K562 (cell line): ENCODE measurements around the gene DNASE2B. TPM values are rescaled to one million over a fixed set of nuclear protein-coding genes. Genes with fewer than 3 reads are reported as not detected.

Experiments used
- ATAC-seq: fragments of 200-7000 bp; cut with Tn5 transposase; 3 replicates; pipeline ENCODE4 v1.9.1; 2020; ENCODE audit warnings: moderate library complexity
- BruUV-seq: library from RNA; stranded (reverse); fragments of 400-500 nt; replicated peaks from 2 replicates; lab custom pipeline; 2021; lab: Mats Ljungman, UMichigan
- CTCF ChIA-PET: fragments of 300-600 bp; formaldehyde crosslinking; extraction: SDS; loops from one replicate; lab custom pipeline; 2021; ENCODE audit warnings: low intra/inter-chr PET ratio; lab: Yijun Ruan, JAX
- POLR2A ChIA-PET: fragments of 300-600, 350-650 bp; sonication (Branson Sonifier 250); formaldehyde crosslinking; extraction: SDS; loops from one replicate; lab custom pipeline; 2021; ENCODE audit warnings: antibody characterized with exemption, inconsistent platforms; lab: Yijun Ruan, JAX
- DNase-seq, 4 experiments: peaks; one replicate each; pipeline versions ENCODE4 v3.0.0 to v3.0.0-alpha.2; 2011 to 2018; ENCODE audit warnings: low spot score in 3 of 4, mixed read lengths in 3 of 4; ENCODE audit errors: extremely low read depth in 1 of 4
- FAIRE-seq: peaks from 2 replicates; lab custom pipeline; 2011; peaks lifted over from hg19 to GRCh38; lab: Jason Lieb, UNC
- H2AFZ ChIP-seq: 2 replicates; pipeline ENCODE4 v1.6.0; 2011; ENCODE audit warnings: low read depth, low read length, control low read depth, inconsistent platforms
- H3K27ac ChIP-seq: fragments of 200-600 bp; 3 replicates; pipeline ENCODE4 v1.8.0; 2011; ENCODE audit warnings: low read depth, mild to moderate bottlenecking, control low read depth, inconsistent platforms, low read length, moderate library complexity, mixed read lengths; ENCODE audit errors: extremely low read depth
- H3K27me3 ChIP-seq, 2 experiments: fragments of 300-600 bp in 1 of 2; 2 replicates in 1 of 2; 3 replicates in 1 of 2; pipeline versions ENCODE4 v1.6.0 to v1.8.0; 2011; ENCODE audit warnings: inconsistent platforms in 2 of 2, low read length in 2 of 2, mild to moderate bottlenecking in 1 of 2, mixed read lengths in 1 of 2, moderate library complexity in 1 of 2; ENCODE audit not compliant: control insufficient read depth in 2 of 2, insufficient read depth in 2 of 2
- H3K36me3 ChIP-seq: fragments of 300-600 bp; 3 replicates; pipeline ENCODE4 v1.8.0; 2011; ENCODE audit warnings: mild to moderate bottlenecking, low read length, inconsistent platforms; ENCODE audit not compliant: control insufficient read depth, insufficient read depth
- H3K4me1 ChIP-seq, 2 experiments: fragments of 200-600 bp in 1 of 2; replicated peaks in 1 of 2; 2 replicates in 1 of 2; 3 replicates in 1 of 2; pipeline versions ENCODE4 v1.5.1 to v1.8.0; 2011; ENCODE audit warnings: inconsistent platforms in 2 of 2, low read length in 2 of 2, mild to moderate bottlenecking in 1 of 2, mixed read lengths in 1 of 2, moderate library complexity in 1 of 2; ENCODE audit not compliant: control insufficient read depth in 2 of 2, insufficient read depth in 2 of 2
- H3K4me2 ChIP-seq: 2 replicates; pipeline ENCODE4 v1.6.1; 2011; ENCODE audit warnings: low read length, control low read depth, inconsistent platforms, mixed read lengths; ENCODE audit not compliant: insufficient read depth
- H3K4me3 ChIP-seq: fragments of 200-600 bp; sonication (generic), shearing (Covaris generic); 2 replicates; pipeline ENCODE4 v1.5.1; 2016; ENCODE audit warnings: control low read depth, inconsistent platforms
- H3K79me2 ChIP-seq: fragments of 200-600 bp; 3 replicates; pipeline ENCODE4 v1.8.0; 2011; ENCODE audit warnings: low read length, inconsistent platforms; ENCODE audit not compliant: control insufficient read depth, insufficient read depth
- H3K9ac ChIP-seq, 2 experiments: 2 replicates each; pipeline versions ENCODE4 v1.6.0 to v1.6.1; 2011; ENCODE audit warnings: low read depth in 2 of 2, low read length in 2 of 2, control low read depth in 1 of 2, inconsistent platforms in 1 of 2, mild to moderate bottlenecking in 1 of 2, mixed read lengths in 1 of 2; ENCODE audit not compliant: insufficient read depth in 1 of 2
- H3K9me1 ChIP-seq: one replicate; pipeline ENCODE4 v1.6.0; 2011; ENCODE audit warnings: inconsistent platforms, mild to moderate bottlenecking, low read length, moderate library complexity; ENCODE audit not compliant: control insufficient read depth, insufficient read depth
- H3K9me3 ChIP-seq: replicated peaks from 2 replicates; pipeline ENCODE4 v1.5.1; 2011; ENCODE audit warnings: low read depth, low read length, inconsistent platforms; ENCODE audit not compliant: control insufficient read depth, insufficient read depth
- H4K20me1 ChIP-seq: replicated peaks from 2 replicates; pipeline ENCODE4 v1.6.1; 2011; ENCODE audit warnings: low read length, inconsistent platforms, mixed read lengths; ENCODE audit not compliant: control insufficient read depth, insufficient read depth
- ATF2 ChIP-seq: sonication (generic); formaldehyde crosslinking; IDR thresholded peaks from 2 replicates; pipeline ENCODE4 v1.8.1; 2022; ENCODE audit warnings: missing genetic modification reagents
- CEBPB ChIP-seq: fragments of 450-650 bp; IDR thresholded peaks from 2 replicates; pipeline ENCODE4 v1.6.1; 2016; ENCODE audit warnings: missing genetic modification characterization, missing compliant biosample characterization
- EHMT2 ChIP-seq: fragments of 450-650 bp; IDR thresholded peaks from 2 replicates; pipeline ENCODE4 v1.6.1; 2018; ENCODE audit warnings: antibody characterized with exemption
- ETV1 ChIP-seq: fragments of 450-650 bp; conservative IDR thresholded peaks from 2 replicates; pipeline ENCODE4 v1.6.1; 2016; ENCODE audit warnings: missing genetic modification characterization, control low read depth, low read depth, missing compliant biosample characterization
- FOXA1 ChIP-seq: fragments of 450-650 bp; IDR thresholded peaks from 2 replicates; pipeline ENCODE4 v1.6.1; 2016; ENCODE audit warnings: mild to moderate bottlenecking, borderline replicate concordance
- GABPB1 ChIP-seq: sonication (generic); formaldehyde crosslinking; IDR thresholded peaks from 2 replicates; pipeline ENCODE4 v1.8.0; 2022; ENCODE audit warnings: mild to moderate bottlenecking, missing genetic modification reagents
- HNRNPLL ChIP-seq: fragments of 200-400 bp; formaldehyde crosslinking; IDR thresholded peaks from 2 replicates; pipeline ENCODE4 v1.6.1; 2017; ENCODE audit warnings: low read length, low read depth, mild to moderate bottlenecking; ENCODE audit not compliant: poor library complexity, severe bottlenecking
- HOMEZ ChIP-seq: fragments of 250-450 bp; sonication (Bioruptor Pico); IDR thresholded peaks from 2 replicates; pipeline ENCODE4 v1.4.0; 2020; ENCODE audit warnings: mild to moderate bottlenecking, moderate library complexity
- POU5F1 ChIP-seq: fragments of 150-350 bp; IDR thresholded peaks from 2 replicates; pipeline ENCODE4 v1.6.1; 2014; ENCODE audit warnings: borderline replicate concordance, low read length, low read depth, mild to moderate bottlenecking; ENCODE audit not compliant: partially characterized antibody
- SLC30A9 ChIP-seq: fragments of 250-450 bp; sonication (Bioruptor Pico); IDR thresholded peaks from 2 replicates; pipeline ENCODE4 v1.8.0; 2022; ENCODE audit warnings: mild to moderate bottlenecking, moderate library complexity
- SMARCB1 ChIP-seq: IDR thresholded peaks from 2 replicates; pipeline ENCODE4 v1.6.1; 2011; ENCODE audit warnings: improper control_type of control experiment, low read depth; ENCODE audit not compliant: insufficient read length
- SP1 ChIP-seq: sonication (generic); formaldehyde crosslinking; IDR thresholded peaks from 2 replicates; pipeline ENCODE4 v1.8.1; 2022; ENCODE audit warnings: mild to moderate bottlenecking, missing genetic modification reagents
- TCF7L2 ChIP-seq: fragments of 150-350 bp; IDR thresholded peaks from 2 replicates; pipeline ENCODE4 v1.6.1; 2016; ENCODE audit warnings: low read depth, mild to moderate bottlenecking, low read length, moderate library complexity
- TFAP4 ChIP-seq: sonication (generic); formaldehyde crosslinking; IDR thresholded peaks from 2 replicates; pipeline ENCODE4 v1.8.0; 2022; ENCODE audit warnings: missing genetic modification reagents, mild to moderate bottlenecking, moderate library complexity, borderline replicate concordance
- ZFPM2 ChIP-seq: fragments of 250-450 bp; sonication (Bioruptor Pico); IDR thresholded peaks from 2 replicates; pipeline ENCODE4 v1.5.1; 2022; ENCODE audit warnings: mild to moderate bottlenecking
- ZNF140 ChIP-seq: fragments of 250-450 bp; sonication (Bioruptor Pico); IDR thresholded peaks from 2 replicates; pipeline ENCODE4 v1.8.0; 2021; ENCODE audit warnings: moderate library complexity, mild to moderate bottlenecking, inconsistent platforms
- ZNF3 ChIP-seq: fragments of 250-450 bp; sonication (Bioruptor Pico); IDR thresholded peaks from 2 replicates; pipeline ENCODE4 v1.5.0; 2021; ENCODE audit warnings: mild to moderate bottlenecking, moderate library complexity
- ZNF445 ChIP-seq: fragments of 250-450 bp; sonication (Bioruptor Pico); IDR thresholded peaks from 2 replicates; pipeline ENCODE4 v1.4.0; 2020; ENCODE audit warnings: low read depth, mild to moderate bottlenecking, moderate library complexity
- WGBS: fragments of 100-300 bp; shearing (Covaris generic); methylation state at CpG from one replicate; pipeline ENCODE4 v1.1.6; 2016; ENCODE audit warnings: low coverage, mixed read lengths; ENCODE audit not compliant: insufficient coverage; ENCODE audit errors: missing lambda C conversion rate; 5-methylcytosine and 5-hydroxymethylcytosine counted together
- in situ Hi-C: fragments of 300-500 bp; cut with MboI; formaldehyde crosslinking; loops from 4 replicates; pipeline ENCODE4 v1.15.0; 2018; ENCODE audit warnings: inconsistent platforms, mixed read lengths
- intact Hi-C: fragments of 100-400 bp; cut with micrococcal nuclease; formaldehyde crosslinking; loops from 2 replicates; pipeline ENCODE4 v1.14.2; 2022
- polyA plus RNA-seq, 8 experiments: library from polyadenylated mRNA; depleted of rRNA in 4 of 8; stranded (reverse) in 5 of 8; unstranded in 3 of 8; fragments of >200 nt; fragmentation: Nextera tagmentation in 2 of 8; fragmentation: Illumina TruSeq in 1 of 8; extraction: Ambion mirVana in 2 of 8; extraction: Trizol in 1 of 8; gene quantifications; 2 replicates each; pipeline versions ENCODE4 v1.2.1 to v1.2.3, GENCODE V29; 2011 to 2014; ENCODE audit warnings: inconsistent platforms in 1 of 8, missing spikeins in 1 of 8
- total RNA-seq, 7 experiments: library from RNA; depleted of rRNA in 6 of 7; stranded (reverse); fragments of >200 nt in 6 of 7; fragmentation: Illumina TruSeq in 2 of 7; extraction: Trizol in 2 of 7; gene quantifications; 2 replicates each; pipeline versions ENCODE4 v1.2.1 to v1.2.3, GENCODE V29; 2011 to 2021; ENCODE audit warnings: low replicate concordance in 1 of 7

Gene DNASE2B
- total and polyA plus RNA-seq, 9 of the 15 experiments (the other 6 are each of a cell fraction or from before 2014, with no cell fraction given), result not detected

DNA sequence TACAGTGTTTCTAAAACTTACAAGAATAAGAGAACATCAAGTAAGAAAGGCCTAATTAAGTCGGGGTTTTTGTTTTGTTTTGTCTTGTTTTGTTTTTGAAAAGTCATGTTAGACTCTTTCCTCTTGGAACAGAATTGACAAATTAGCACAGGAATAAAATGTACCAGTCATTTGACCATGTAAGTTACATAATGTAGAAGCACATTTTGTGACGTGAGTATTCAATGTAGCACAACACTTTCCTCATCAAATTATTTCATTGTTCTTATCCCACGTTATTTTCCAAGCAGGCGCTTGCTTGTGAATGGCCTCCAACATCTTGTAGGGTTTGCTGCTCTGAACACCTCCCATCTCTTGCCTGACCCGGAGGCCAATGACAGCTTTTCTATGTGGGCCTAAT lies 34.7 kb upstream of the DNASE2B start:
- Histone ChIP-seq H3K4me2 (no peak overlapping the region), H3K9me1 (no peaks in the 10 kb centered on the region), H4K20me1 (no peaks in the 10 kb centered on the region), H3K79me2 (no peaks in the 10 kb centered on the region), H3K4me3 (no peak overlapping the region), H3K27me3 (no peaks in the 10 kb centered on the region; a peak in 1 of 5 replicates), H3K4me1 (peaks cover 0 to 14% of the 10 kb centered on the region in 2 experiments; a peak in 2 of 5 replicates), H2AFZ (peak overlapping the region; percentile 67; the same call in 1 of the 2 replicates), H3K9ac (no peak overlapping the region), H3K36me3 (no peaks in the 10 kb centered on the region), H3K27ac (no peak overlapping the region), H3K9me3 (no peaks in the 10 kb centered on the region)
- WGBS, result 22% methylated on average over 5 of the region's 5 CpGs
- in situ Hi-C loops (no loop called here), intact Hi-C loops (no loop called here)
- POLR2A ChIA-PET, result interaction anchor here (0.6 kb wide), 1 partner anchor 65 kb away, joined by 3 read pairs; no protein-coding TSS in a partner anchor
- CTCF ChIA-PET, result no interaction called here
- no peak for DNase-seq
- FAIRE-seq, result no peak
- no peak for ATAC-seq
- BruUV-seq, result no TSS peak
- TF ChIP-seq EHMT2 (no peak), ZNF3 (CRISPR knock-in tag) (no peak), GABPB1 (CRISPR knock-in tag) (no peak), POU5F1 (no peak), HOMEZ (no peak), SLC30A9 (CRISPR knock-in tag) (no peak), ZFPM2 (CRISPR knock-in tag) (no peak), TCF7L2 (no peak), HNRNPLL (no peak), FOXA1 (no peak), SP1 (CRISPR knock-in tag) (no peak), CEBPB (tag) (no peak), ZNF445 (CRISPR knock-in tag) (no peak), SMARCB1 (no peak), TFAP4 (no peak), ATF2 (CRISPR knock-in tag) (no peak), ETV1 (tag) (no peak), ZNF140 (no peak)
